Astrocyte (in vitro differentiated cells and primary cell): ENCODE data around the gene PSD. TPM values are rescaled to one million over a fixed set of nuclear protein-coding genes. Genes with fewer than 3 reads are reported as not detected.
A peak's percentile ranks its signal among the peaks of the same experiment; 100 is the strongest.

Experiments
- DNase-seq: peaks from one replicate; pipeline ENCODE4 v3.0.0-alpha.2; 2010; ENCODE audit warnings: low read depth
- FAIRE-seq: peaks from 2 replicates; lab custom pipeline; 2011; peaks lifted over from hg19 to GRCh38; lab: Jason Lieb, UNC
- H2AFZ ChIP-seq: 2 replicates; pipeline ENCODE4 v1.6.0; 2012; ENCODE audit warnings: low read depth, low read length, inconsistent platforms
- H3K27ac ChIP-seq: 2 replicates; pipeline ENCODE4 v1.5.1; 2011; ENCODE audit warnings: low read depth, low read length, inconsistent platforms
- H3K27me3 ChIP-seq: 2 replicates; pipeline ENCODE4 v1.6.0; 2011; ENCODE audit warnings: low read length, inconsistent platforms; ENCODE audit not compliant: insufficient read depth
- H3K36me3 ChIP-seq: 2 replicates; pipeline ENCODE4 v1.5.1; 2011; ENCODE audit warnings: low read length, inconsistent platforms; ENCODE audit not compliant: insufficient read depth
- H3K4me1 ChIP-seq: 2 replicates; pipeline ENCODE4 v1.5.1; 2011; ENCODE audit warnings: low read length, inconsistent platforms; ENCODE audit not compliant: insufficient read depth
- H3K4me2 ChIP-seq: 2 replicates; pipeline ENCODE4 v1.6.0; 2012; ENCODE audit warnings: low read length, inconsistent platforms
- H3K4me3 ChIP-seq: 2 replicates; pipeline ENCODE4 v1.5.1; 2011; ENCODE audit warnings: low read depth, mild to moderate bottlenecking, low read length, inconsistent platforms; ENCODE audit not compliant: insufficient read depth
- H3K79me2 ChIP-seq: 2 replicates; pipeline ENCODE4 v1.6.0; 2012; ENCODE audit warnings: mild to moderate bottlenecking, low read length, inconsistent platforms; ENCODE audit not compliant: insufficient read depth
- H3K9ac ChIP-seq: 2 replicates; pipeline ENCODE4 v1.6.0; 2012; ENCODE audit warnings: mild to moderate bottlenecking, low read length, inconsistent platforms
- H3K9me3 ChIP-seq: 2 replicates; pipeline ENCODE4 v1.5.1; 2012; ENCODE audit warnings: low read depth, mild to moderate bottlenecking, low read length, inconsistent platforms; ENCODE audit not compliant: insufficient read depth
- H4K20me1 ChIP-seq: 2 replicates; pipeline ENCODE4 v1.6.0; 2012; ENCODE audit warnings: low read length, inconsistent platforms; ENCODE audit not compliant: insufficient read depth
- H3K27ac Mint-ChIP-seq: one replicate; pipeline ENCODE4 v1.8.0; 2021; ENCODE audit warnings: mild to moderate bottlenecking, mixed read lengths; ENCODE audit not compliant: unreplicated experiment
- H3K27me3 Mint-ChIP-seq: one replicate; pipeline ENCODE4 v1.8.0; 2021; ENCODE audit warnings: low read depth, mixed read lengths; ENCODE audit not compliant: unreplicated experiment
- H3K36me3 Mint-ChIP-seq: one replicate; pipeline ENCODE4 v1.8.0; 2021; ENCODE audit warnings: low read depth, mixed read lengths; ENCODE audit not compliant: unreplicated experiment
- H3K4me1 Mint-ChIP-seq: one replicate; pipeline ENCODE4 v1.8.0; 2021; ENCODE audit warnings: low read depth, mixed read lengths; ENCODE audit not compliant: unreplicated experiment
- H3K4me3 Mint-ChIP-seq: one replicate; pipeline ENCODE4 v1.8.0; 2021; ENCODE audit warnings: mild to moderate bottlenecking, moderate library complexity, mixed read lengths; ENCODE audit not compliant: unreplicated experiment
- H3K9me3 Mint-ChIP-seq: one replicate; pipeline ENCODE4 v1.8.0; 2021; ENCODE audit warnings: mild to moderate bottlenecking, mixed read lengths; ENCODE audit not compliant: unreplicated experiment
- EZH2 ChIP-seq: IDR thresholded peaks from 2 replicates; pipeline ENCODE4 v1.6.1; 2012; ENCODE audit warnings: mild to moderate bottlenecking, low read length, inconsistent platforms; ENCODE audit not compliant: insufficient read depth
- total RNA-seq: library from RNA; stranded (reverse); gene quantifications from 2 replicates; pipeline ENCODE4 v1.2.1, GENCODE V29; 2021
- TF ChIP-seq, protein P1 (sequence below): IDR thresholded peaks from 2 replicates; pipeline ENCODE4 v1.5.1; 2011; ENCODE audit warnings: low read depth, mild to moderate bottlenecking, inconsistent platforms, low read length, moderate library complexity; ENCODE audit not compliant: insufficient read depth

PSD gene
- total RNA-seq, 1 donor from 2014 or later = 8.8 TPM

DNA sequence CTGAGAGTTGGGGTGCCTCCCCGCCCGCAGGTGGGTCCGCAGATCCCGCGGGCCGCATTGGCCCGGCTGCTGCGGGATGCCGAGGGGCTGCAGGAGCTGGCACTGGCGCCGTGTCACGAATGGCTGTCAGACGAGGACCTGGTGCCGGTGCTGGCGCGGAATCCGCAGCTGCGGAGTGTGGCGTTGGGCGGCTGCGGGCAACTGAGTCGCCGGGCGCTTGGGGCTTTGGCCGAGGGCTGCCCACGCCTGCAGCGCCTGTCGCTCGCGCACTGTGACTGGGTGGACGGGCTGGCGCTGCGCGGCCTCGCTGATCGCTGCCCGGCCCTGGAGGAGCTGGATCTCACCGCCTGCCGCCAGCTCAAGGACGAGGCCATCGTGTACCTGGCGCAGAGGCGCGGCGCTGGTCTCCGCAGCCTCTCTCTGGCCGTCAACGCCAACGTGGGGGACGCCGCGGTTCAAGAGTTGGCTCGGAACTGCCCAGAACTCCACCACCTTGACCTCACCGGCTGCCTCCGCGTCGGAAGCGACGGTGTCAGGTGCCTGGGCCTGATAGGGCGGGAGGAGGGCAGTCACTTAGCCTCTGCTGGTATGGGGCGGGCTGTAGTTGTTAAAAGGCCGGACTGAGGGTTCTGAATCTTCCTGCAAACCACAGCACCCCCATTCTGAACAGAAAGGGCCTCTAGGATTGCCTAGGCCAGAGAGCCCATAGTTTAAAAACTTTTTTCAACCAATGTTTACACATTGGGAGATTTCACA is 3.4 kb upstream of the PSD start:
- Histone ChIP-seq H3K9me3 (no peaks in the 10 kb centered on the region), H3K79me2 (peaks cover 12% of the 10 kb centered on the region)

DNA sequence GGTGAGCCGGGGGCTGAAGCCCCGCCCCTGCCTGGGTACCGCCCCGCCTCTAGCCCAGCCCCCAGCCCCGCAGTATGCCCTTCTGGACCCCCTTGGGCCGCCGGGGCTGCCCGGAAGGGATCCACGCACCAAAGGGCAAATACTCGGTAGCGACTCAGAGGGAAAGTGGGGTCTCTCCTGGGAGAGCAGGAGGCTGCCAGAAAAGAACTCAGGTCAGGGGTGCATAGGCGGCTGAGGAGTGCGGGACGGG is 2.8 kb upstream of the PSD start:
- peak overlapping the region; percentile 92 for H3K4me2 ChIP-seq
- H3K9ac ChIP-seq = peak overlapping the region; percentile 79
- TF ChIP-seq, protein P1, sequence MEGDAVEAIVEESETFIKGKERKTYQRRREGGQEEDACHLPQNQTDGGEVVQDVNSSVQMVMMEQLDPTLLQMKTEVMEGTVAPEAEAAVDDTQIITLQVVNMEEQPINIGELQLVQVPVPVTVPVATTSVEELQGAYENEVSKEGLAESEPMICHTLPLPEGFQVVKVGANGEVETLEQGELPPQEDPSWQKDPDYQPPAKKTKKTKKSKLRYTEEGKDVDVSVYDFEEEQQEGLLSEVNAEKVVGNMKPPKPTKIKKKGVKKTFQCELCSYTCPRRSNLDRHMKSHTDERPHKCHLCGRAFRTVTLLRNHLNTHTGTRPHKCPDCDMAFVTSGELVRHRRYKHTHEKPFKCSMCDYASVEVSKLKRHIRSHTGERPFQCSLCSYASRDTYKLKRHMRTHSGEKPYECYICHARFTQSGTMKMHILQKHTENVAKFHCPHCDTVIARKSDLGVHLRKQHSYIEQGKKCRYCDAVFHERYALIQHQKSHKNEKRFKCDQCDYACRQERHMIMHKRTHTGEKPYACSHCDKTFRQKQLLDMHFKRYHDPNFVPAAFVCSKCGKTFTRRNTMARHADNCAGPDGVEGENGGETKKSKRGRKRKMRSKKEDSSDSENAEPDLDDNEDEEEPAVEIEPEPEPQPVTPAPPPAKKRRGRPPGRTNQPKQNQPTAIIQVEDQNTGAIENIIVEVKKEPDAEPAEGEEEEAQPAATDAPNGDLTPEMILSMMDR = no peak
- TF ChIP-seq EZH2 = no peak
- H3K4me1 ChIP-seq = peaks cover 21% of the 10 kb centered on the region
- FAIRE-seq (no peak), DNase-seq (no peak)
- peaks cover 2% of the 10 kb centered on the region for H3K4me1 Mint-ChIP-seq
- peak overlapping the region; percentile 95 for H3K4me3 Mint-ChIP-seq
- peaks cover 9% of the 10 kb centered on the region for H3K36me3 Mint-ChIP-seq
- H3K27me3 Mint-ChIP-seq = peaks cover 16% of the 10 kb centered on the region
- H2AFZ ChIP-seq = peak overlapping the region; percentile 99
- H3K9me3 ChIP-seq = no peaks in the 10 kb centered on the region
- H3K27ac ChIP-seq = no peak overlapping the region
- H3K27me3 ChIP-seq = peaks cover 8% of the 10 kb centered on the region
- peaks cover 11% of the 10 kb centered on the region for H3K79me2 ChIP-seq
- H3K36me3 ChIP-seq = no peaks in the 10 kb centered on the region
- H3K4me3 ChIP-seq = peak overlapping the region; percentile 92
- H4K20me1 ChIP-seq = peaks cover 14% of the 10 kb centered on the region
- no peak overlapping the region for H3K27ac Mint-ChIP-seq
- no peaks in the 10 kb centered on the region for H3K9me3 Mint-ChIP-seq

More for the DNA sequence above, 3.4 kb upstream of the PSD start:
- H3K4me3 Mint-ChIP-seq = peak overlapping the region; percentile 95
- peaks cover 16% of the 10 kb centered on the region for H3K27me3 Mint-ChIP-seq
- no peak for FAIRE-seq
- H3K9ac ChIP-seq = peak overlapping the region; percentile 79
- H3K4me3 ChIP-seq = peak overlapping the region; percentile 92
- H3K36me3 Mint-ChIP-seq = peaks cover 9% of the 10 kb centered on the region
- H3K9me3 Mint-ChIP-seq = no peaks in the 10 kb centered on the region
- H3K36me3 ChIP-seq = no peaks in the 10 kb centered on the region
- H3K27ac ChIP-seq = no peak overlapping the region
- peak overlapping the region; percentile 99 for H2AFZ ChIP-seq
- H3K27ac Mint-ChIP-seq = peak overlapping the region; percentile 41
- H3K4me1 Mint-ChIP-seq = peaks cover 3% of the 10 kb centered on the region
- peak overlapping the region; percentile 92 for H3K4me2 ChIP-seq
- TF ChIP-seq, protein P1 = no peak
- no peak for TF ChIP-seq EZH2
- peaks cover 24% of the 10 kb centered on the region for H3K4me1 ChIP-seq
- H3K27me3 ChIP-seq = peaks cover 8% of the 10 kb centered on the region
- no peak for DNase-seq
- H4K20me1 ChIP-seq = peaks cover 19% of the 10 kb centered on the region
